RWPE1 (cell line): ENCODE measurements around the gene ATP6V1B1.
"Not testable (repeated sequence)": the region's sequence is repeated elsewhere in the genome, so short reads cannot be mapped to it uniquely, and the experiment has no call there.

Experiments
- CTCF ChIA-PET: fragments of 350-600 bp; sonication (Branson Sonifier 250); formaldehyde crosslinking; extraction: SDS; loops from one replicate; lab custom pipeline; 2021; lab: Yijun Ruan, JAX
- POLR2A ChIA-PET: fragments of 400-600 bp; formaldehyde crosslinking; extraction: SDS; loops from one replicate; lab custom pipeline; 2020; ENCODE audit warnings: antibody characterized with exemption; ENCODE audit not compliant: low non-redundant PET; lab: Yijun Ruan, JAX
- DNase-seq: peaks from one replicate; pipeline ENCODE4 v3.0.0; 2012; ENCODE audit warnings: low spot score
- H3K27ac ChIP-seq: fragments of 450-650 bp; 2 replicates; pipeline ENCODE4 v1.5.1; 2017
- TF ChIP-seq, protein P1 (sequence below): fragments of 450-650 bp; conservative IDR thresholded peaks from 2 replicates; pipeline ENCODE4 v1.5.1; 2017; ENCODE audit warnings: low read depth, mild to moderate bottlenecking

ATP6V1B1 gene

DNA sequence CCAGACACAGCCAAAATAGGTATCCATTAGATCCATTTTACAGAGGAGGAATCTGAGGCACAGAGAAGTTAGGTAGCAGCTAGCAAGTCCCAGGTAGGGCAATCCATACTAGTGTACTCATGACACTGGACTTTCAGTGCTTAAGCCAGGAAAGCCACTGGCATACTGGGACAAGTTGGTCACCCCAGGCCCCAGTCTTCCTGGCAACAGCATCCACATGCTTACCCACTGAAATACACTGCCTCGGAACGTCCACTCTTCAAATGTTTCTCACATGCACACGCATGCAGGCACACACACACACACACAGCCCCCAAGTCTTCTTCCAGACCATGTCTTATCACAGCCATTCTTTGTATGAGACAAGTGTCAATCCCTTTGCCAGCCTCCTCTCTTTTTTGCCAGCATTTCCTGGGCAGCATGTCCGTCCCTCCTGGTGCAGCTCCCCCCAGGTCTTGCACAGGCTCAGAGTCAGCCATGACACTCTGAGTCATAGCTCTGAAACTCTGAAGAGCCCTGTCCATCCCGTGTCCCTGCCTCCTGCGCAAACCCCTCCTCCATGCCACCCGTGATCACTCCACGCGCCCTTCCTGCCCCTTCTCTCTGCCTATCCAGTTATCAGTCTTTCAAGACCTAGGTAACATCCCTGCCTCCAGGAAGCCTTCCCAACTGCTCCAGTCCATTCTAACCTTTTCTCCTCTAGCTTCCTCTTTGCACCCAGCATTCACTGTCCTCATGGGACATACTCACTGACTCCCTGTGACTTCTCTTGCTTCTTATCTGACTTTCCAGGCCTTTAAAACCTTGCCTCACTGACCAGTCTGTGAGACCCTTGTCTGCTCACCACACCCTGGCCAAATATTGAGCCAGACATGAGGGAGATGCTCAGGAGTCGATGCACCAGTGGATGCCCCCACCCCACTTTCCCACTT is 69.8 kb downstream of the ATP6V1B1 start:
- ChIA-PET POLR2A (no interaction called here), CTCF (interaction anchor here (0.6 to 0.7 kb wide), 2 partner anchors 111 kb away, joined by 4 to 6 read pairs; no protein-coding TSS in a partner anchor)
- no peak for DNase-seq
- no peak overlapping the region for H3K27ac ChIP-seq
- TF ChIP-seq, protein P1, sequence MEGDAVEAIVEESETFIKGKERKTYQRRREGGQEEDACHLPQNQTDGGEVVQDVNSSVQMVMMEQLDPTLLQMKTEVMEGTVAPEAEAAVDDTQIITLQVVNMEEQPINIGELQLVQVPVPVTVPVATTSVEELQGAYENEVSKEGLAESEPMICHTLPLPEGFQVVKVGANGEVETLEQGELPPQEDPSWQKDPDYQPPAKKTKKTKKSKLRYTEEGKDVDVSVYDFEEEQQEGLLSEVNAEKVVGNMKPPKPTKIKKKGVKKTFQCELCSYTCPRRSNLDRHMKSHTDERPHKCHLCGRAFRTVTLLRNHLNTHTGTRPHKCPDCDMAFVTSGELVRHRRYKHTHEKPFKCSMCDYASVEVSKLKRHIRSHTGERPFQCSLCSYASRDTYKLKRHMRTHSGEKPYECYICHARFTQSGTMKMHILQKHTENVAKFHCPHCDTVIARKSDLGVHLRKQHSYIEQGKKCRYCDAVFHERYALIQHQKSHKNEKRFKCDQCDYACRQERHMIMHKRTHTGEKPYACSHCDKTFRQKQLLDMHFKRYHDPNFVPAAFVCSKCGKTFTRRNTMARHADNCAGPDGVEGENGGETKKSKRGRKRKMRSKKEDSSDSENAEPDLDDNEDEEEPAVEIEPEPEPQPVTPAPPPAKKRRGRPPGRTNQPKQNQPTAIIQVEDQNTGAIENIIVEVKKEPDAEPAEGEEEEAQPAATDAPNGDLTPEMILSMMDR, result no peak

DNA sequence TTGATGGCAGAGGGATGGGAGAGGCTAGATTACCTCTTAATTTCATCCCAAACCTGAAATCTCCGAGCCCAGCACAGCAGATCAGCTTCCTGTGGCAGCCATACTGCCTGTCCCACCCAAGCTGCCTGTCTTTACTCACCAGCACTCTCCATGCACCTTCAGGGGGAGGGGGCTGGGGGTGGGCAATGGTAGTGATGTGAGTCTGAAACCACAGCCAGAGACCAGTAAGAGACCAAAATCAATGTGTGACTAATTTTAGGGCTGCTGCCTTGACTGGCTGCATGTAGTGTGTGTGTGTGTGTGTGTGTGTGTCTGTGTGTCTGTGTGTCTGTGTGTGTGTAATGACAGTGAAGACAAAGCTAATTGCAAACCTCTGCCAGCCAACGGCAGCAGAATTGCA is 70.6 kb downstream of the ATP6V1B1 start:
- no peak overlapping the region for H3K27ac ChIP-seq
- ChIA-PET CTCF (interaction anchor here (0.6 to 0.7 kb wide), 2 partner anchors 110 to 111 kb away, joined by 4 to 6 read pairs; no protein-coding TSS in a partner anchor), POLR2A (interaction anchor here (0.6 kb wide), 1 partner anchor 580 kb away, joined by 4 read pairs; no protein-coding TSS in a partner anchor)
- TF ChIP-seq, protein P1, result no peak
- DNase-seq, result no peak

DNA sequence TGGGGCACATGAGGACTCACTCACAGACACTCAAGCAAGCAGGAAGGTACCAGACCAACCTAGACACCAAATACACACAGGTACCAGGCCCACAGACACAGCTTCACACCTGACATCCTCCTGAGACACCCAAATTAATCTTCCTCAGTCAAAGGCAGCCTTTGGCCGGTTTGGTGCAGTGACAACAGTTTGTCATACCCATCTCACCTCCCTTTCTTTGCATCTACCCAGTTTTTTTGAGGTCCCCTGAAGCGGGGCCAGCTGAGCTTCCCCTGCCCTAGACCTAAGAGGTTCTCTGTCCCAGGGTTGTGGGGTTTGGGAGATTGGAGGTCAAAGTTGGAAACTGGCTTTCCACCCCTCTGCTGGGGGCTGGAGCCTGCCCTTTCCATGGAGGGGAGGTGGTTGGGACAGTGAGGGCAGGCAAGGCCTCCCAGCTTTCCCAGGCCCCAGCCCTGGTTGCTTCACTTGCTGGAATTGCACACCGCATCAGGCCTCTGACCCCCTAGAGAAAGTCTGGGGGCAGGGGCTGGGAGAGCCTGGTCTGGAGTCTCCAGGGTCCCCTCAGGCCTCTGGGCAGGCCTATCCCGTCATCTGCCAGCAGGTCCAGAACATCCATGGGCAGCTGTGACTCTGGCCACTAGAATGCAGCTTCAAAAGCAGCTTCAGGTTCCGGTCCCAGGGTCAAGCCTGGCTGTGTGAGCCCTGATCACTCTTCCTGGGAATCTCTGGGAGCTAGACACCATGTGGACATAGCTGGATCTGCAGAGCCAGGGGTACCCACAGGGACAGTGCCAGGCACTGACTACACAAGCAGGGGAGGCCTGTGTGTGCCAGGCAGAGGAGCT is 71.5 kb downstream of the ATP6V1B1 start:
- no peak overlapping the region for H3K27ac ChIP-seq
- ChIA-PET POLR2A (interaction anchor here (0.6 kb wide), 1 partner anchor 579 kb away, joined by 4 read pairs; no protein-coding TSS in a partner anchor), CTCF (interaction anchor here (0.6 to 0.7 kb wide), 2 partner anchors 142 to 195 kb away, joined by 3 read pairs; no protein-coding TSS in a partner anchor)
- no peak for DNase-seq
- TF ChIP-seq, protein P1, result no peak

DNA sequence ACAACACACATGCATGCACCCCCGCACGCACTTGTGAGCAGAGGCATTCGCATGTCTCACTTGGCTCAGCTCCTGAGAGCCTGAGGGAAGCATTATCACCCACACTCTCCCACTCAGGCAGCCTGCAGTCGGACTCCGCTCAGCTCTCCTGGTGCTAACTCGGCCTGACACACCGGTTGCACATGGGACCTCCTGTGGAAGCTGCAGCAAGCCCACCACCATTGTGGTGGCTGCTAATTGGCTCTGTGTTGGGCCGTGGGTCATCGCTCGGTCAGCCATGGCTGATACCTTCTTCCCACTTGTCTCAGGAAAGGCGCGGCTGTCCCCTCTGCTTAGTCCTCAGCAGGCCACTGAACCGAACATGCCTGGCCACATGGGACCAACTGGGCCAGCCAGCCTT is 72.6 kb downstream of the ATP6V1B1 start:
- H3K27ac ChIP-seq, result no peak overlapping the region
- TF ChIP-seq, protein P1, result no peak
- ChIA-PET CTCF (no interaction called here), POLR2A (no interaction called here)
- no peak for DNase-seq

DNA sequence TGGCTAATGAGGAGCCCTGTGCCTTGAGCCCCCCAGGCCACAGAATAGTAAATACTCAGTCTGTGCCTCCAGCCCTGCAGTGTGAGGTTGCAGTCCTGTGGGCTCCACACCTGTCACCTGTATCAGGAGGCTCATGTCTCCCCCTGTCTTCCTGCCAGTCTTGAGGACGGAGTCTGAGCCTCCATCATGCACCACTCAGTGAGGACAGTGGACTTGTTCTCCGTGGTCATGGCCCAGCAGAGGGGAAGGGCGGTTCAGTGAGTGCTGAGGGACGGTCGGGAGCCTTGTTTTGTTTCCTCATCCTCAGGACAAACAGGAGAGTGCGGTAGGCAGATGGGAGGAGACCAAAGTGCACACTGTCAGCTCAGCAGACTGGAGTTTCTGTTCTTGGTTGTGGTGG is 76.1 kb downstream of the ATP6V1B1 start:
- DNase-seq, CTCF ChIA-PET, POLR2A ChIA-PET, H3K27ac ChIP-seq: not testable (repeated sequence)
